ENCODE measurements around the gene FHAD1. TPM values are rescaled to one million over a fixed set of nuclear protein-coding genes. Genes with fewer than 3 reads are reported as not detected.
"Not testable (repeated sequence)": the region's sequence is repeated elsewhere in the genome, so short reads cannot be mapped to it uniquely, and the experiment has no call there.

Gene FHAD1
- total RNA-seq, 1 experiment from 2014 or later = 6.0 TPM

DNA sequence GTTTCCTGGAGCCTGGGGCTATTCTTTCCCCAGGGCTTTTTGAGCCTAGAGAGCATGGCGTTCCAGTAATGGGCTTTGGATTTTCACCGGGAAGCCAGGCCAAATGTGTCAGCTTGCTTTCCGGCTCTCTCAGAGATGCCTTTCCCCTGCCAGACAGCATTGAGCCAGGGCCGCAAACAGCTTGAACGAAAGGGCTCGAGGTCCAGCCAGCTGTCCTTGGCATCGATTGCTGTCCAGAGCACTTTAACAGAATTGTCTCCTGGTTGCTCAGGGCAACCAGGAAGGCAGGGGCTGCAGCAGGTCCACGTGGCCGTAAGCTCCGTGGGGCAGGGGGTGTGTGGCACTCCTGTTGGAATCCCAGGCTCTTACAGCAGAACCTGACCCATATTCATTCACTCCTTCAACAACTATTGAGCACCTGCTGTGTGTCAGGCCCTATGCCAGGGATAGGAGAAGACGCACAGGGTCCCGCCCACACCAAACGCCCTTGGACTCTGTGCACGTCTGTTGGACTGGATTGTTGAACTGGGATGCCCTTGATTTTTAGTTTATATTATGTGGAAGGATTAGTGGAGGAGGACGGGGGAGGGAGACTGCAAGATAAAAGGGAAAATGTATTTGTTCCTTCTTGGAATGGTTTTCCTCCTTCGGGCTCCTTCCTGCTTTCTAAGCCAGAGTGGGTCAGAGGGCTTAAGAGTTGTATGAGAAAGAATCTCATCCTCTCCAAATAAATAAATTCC is 123.9 kb downstream of the FHAD1 start:
- DNase-seq (ENCODE audit: low spot score) = no peak

DNA sequence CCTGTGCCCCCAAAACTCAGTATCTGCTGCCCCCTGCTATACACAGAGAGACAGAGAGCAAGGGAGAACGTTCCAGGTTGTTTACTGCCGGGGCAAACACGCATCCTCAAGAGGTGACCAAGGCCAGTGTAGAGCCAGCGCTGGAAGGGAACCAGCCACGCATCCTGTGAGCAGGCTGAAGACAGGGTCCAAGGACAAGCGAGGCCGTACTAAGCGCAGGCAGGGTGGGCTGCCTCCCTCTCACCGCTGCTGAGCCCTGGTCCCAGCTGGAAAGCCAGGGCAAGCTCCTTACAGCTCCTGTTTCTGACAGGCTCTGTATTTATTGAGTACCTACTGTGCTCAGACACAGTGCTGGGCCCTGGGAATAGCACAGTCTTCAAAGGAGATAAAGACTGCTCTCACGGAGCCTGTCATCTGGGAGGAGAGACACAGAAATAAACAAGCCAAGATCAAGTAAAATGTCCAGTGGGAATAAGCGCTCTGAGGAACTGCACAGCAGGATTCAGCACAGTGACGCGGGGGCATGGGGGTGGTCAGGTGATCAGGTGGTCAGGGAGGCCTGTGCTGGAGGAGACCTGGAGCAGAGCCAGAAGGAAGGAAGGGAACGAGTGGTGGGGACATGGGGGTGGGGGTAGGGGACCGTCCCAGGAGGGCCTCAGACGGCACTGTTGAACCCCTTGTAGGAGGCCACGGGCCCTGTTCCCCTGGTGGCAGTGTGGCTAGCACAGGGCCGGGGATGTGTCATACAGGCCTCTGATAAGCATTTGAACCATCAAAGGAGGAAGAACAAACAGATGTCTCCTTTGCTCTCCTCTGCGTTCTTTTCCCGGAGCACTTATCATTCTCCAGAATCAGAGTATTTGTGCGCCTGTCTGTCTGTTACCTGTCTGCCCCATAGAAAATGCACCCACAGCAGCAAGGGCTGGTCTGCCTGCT is 124.9 kb downstream of the FHAD1 start:
- no peak for DNase-seq (ENCODE audit: low spot score)

DNA sequence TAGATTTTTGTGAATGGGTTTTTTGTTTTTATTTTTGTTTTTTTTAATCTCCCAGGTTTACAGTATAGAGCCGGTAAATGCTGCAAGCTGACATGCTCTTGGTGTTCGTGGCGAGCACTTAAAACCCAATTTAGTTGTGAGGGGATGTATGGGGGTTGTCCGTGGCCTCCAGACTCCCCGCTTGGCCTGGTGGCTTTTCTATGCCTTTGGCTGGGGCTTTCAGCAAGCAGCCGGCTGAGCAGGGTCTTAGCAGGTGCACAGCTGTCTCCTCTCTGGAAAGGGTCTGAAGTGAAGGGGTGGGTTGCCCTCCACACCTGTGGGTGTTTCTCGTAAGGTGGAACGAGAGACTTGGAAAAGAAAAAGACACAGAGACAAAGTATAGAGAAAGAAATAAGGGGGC is 131.7 kb downstream of the FHAD1 start:
- DNase-seq (ENCODE audit: low spot score) = no peak

DNA sequence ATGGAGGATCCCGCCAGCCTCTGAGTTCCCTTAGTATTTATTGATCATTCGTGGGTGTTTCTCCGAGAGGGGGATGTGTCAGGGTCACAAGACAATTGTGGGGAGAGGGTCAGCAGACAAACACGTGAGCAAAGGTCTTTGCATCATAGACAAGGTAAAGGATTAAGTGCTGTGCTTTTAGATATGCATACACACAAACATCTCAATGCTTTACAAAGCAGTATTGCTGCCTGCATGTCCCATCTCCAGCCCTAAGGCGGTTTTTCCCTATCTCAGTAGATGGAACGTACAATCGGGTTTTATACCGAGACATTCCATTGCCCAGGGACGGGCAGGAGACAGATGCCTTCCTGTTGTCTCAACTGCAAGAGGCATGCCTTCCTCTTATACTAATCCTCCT is 132.1 kb downstream of the FHAD1 start:
- DNase-seq (ENCODE audit: low spot score) = not testable (repeated sequence)

DNA sequence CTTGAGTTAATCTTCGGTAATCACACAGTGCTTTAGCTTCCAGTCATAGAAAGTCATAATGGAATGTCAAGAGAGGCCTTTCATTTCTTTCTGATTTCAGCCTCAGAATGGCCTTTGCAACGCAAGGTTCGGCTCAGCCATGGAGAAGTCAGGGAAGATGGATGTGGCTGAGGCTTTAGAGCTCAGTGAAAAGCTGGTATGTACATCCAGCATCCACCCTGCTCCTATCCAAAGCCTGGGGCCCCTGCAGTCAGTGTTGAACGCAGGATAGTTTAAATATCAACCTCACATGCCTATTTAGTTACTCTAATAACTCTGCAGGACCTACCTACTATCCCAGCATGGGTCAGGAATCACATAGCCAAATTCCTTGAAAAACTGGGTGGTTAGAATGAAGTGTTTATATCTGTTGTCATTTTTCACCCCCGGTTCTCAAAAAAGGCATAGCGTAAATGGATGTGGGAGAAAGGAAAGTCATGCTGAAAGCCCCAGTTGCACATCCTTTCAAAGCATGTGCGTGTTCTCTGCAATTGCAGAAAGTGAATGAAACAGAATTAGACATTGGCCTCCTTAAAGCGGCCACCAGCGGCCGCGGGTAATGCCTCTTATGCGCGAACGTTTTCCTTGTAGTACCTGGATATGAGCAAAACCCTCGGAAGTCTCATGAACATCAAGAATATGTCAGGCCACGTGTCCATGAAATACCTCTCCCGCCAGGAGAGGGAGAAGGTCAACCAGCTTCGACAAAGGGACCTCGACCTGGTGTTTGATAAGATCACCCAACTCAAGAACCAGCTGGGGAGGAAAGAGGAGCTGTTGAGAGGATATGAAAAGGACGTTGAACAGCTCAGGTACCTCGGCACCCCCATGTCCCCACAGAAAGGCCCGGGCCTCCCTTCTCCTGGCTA is 133.8 kb downstream of the FHAD1 start:
- DNase-seq (ENCODE audit: low spot score) = no peak

DNA sequence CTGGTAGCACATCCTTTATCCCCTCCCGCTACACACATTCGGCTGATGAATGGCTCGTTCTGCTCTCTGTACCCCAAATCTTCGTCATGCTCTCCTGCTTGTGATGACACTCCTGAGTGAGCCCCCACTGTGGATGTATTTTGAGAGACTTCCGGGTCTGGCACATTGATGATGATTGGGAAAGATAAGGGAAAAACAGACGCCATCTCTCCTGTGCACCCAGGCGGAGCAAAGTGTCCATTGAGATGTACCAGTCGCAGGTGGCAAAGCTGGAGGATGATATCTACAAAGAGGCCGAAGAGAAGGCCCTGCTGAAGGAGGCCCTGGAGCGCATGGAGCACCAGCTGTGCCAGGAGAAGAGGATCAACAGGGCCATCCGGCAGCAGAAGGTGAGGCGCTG is 134.8 kb downstream of the FHAD1 start:
- no peak for DNase-seq (ENCODE audit: low spot score)

DNA sequence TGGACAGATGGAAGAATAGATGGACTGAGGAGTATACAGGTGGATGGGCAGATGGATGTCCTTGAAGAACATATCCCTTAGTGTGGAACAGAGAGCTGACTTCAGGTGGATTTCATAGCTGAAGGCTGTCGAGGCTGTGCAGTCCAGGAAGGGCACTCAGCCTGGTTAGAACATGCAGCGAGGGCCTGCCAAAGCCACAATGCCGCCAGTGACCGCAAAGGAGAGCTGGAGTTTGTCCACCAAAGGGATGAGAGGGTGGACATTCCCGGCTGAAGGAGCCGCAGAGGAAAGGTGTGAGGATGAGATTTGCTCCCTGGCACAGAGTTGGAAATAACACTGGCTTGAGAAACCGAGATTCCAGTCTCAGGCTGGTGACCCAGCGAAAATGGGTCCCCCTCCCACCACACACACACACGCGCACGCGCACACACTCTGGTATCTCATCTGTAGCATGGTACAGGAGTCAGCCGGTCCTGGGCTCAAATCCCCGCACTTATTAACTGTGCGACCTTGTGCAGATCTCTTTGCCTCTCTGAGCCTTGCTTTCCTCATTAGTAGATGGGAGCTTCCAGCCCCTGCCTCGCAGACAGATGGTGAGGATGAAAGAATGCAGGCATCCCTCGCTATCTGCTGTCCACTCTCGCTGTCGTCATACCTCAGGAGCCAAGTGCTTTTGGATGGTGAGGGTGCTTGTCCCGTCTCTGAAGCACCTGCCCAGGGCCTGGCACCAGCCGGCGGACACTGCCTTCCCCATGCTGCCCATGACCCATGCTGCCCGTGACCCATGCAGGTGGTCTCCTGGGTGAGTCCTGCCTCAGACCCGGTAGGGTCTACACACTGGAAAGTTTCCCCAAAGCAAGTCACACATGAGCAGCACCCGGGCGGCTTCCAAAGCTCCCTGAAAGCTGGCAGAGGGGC is 135.8 kb downstream of the FHAD1 start:
- no peak for DNase-seq (ENCODE audit: low spot score)

DNA sequence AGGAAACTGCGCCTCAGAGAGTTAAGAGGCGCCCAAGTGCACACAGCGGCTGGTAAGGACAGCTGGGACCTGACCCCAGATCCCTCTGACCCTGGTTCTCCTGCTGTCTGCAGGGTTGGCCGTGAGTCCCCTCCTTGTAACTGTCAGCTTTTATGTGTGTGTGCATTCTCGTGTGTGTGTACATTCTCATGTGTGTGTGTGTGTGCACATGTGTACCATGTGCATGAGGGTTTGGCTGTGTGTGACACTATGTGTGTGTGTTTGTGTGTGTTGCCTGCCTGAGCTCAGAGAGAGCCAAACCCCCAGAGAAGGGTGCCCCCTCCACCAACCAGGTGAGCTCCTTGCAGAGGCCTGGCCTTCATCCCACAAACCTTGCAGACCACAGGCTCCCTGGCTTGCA is 136.8 kb downstream of the FHAD1 start:
- no peak for DNase-seq (ENCODE audit: low spot score)

DNA sequence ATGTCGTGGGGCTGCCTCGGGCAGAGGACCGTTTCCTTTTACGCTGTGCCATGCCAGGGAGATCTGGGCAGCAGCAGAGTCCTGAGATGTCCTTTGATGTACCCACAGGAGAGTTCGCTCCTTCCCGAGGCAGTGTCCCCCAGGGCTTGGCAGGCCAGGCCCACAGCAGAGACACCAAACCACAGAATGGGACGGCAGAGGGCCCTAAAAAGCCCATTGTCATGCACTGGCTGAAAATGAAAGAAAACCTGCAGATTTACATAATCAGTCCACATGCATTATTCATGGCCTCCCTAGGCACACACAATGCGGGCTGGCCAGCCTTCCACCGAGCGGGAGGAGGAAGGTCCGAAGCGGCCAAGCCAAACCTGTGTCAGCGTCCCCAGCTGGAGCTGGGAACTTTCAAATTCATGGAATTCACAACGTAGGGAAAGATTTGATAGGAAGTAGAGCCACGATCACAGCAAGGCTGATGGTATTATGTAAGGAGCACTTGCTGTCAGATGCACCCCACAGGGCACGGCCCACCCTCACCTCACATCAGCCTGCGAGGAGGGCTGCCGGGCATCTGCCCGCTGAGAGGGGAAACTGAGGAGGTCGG is 137.4 kb downstream of the FHAD1 start:
- DNase-seq (ENCODE audit: low spot score) = no peak

DNA sequence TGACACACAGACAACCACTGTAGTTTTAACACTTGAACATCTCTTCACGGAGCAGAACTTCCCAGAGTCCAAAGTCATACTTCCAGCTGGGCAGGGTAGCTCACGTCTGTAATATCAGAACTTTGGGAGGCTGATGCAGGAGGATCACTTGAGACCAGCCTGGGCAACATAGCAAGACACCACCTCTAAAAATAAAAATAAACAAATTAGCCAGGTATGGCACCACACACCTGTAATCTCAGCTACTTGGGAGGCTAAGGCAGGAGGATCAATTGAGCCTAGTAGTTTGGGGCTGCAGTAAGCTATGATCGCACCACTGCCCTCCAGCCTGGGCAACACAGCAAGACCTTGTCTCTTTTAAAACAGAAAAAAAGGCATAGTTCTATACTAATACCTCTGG is 138.4 kb downstream of the FHAD1 start:
- no peak for DNase-seq (ENCODE audit: low spot score)

DNA sequence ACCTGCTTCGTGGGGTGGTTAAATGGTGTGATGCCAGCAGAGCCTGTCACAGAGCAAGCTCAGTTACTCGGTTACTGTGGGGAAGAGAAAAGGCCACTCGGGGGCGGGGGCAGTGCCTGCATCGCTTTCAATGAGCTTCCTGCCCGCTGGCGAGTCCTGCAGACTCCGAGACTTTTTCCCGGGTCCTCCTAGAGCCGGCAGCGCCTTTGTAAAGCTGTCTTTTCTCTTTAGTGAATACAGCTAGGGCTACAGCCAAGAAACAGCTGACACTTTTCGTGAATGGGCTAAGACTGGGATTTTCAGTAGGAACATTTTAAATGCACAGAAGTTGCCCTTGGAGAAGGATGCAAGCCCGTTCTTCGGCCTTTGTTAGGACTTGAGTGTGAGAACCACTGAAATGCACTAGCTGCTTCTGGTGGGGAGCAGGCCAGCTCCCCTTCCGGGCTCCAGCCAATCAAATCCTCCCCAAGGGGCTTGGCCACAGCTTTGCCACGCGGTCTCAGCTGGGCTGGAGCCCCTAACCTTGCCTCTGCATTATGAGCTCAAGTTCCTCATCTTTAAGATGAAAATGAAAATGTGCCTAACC is 139.2 kb downstream of the FHAD1 start:
- DNase-seq (ENCODE audit: low spot score) = no peak

DNA sequence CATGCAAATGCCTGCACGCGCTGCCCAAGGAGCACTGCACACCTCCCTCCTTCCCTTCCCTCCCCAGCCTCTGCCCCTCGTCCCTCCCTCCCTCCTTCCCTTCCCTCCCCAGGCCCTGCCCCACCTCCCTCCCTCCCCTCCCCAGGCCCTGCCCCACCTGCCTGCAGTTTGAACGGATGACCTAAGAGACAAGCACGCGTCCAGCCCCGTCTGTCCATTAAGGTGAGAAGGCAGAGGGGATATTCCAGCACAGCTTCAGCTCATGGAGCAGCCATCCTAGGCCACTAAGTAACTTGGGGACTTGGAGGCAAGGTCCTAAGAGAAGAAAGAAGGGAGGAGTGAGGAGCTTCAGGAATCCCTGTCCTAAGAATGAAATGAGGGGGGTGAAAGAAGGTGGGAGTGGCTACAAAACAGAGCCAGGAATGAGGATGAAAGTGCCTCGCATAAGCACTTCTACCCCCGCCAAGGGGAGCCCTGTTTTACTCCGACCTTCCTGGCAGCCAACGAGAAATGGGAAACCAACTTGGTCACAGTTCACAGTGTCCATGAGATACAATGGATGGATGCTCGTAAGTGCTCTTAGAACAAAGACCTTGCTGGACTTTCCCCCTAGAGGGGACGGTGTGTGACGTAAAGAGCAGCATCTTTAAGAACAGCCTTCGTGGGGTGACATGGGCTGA is 141.3 kb downstream of the FHAD1 start:
- no peak for DNase-seq (ENCODE audit: low spot score)

DNA sequence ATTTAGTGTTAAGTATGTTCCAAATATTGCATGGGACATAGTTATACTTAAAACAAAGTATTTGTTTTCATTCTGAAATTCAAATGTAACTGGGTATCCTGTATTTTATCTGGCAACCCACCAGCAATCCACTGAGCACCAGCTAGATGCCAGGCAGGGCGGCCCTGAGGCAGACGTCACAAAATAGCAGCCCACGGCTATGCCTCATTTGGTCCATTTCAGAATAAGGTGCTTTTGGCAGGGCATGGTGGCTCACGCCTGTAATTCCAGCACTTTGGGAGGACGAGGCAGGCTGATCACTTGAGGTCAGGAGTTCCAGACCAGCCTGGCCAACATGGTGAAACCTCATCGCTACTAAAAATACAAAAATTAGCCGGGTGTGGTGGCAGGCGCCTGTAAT is 142.8 kb downstream of the FHAD1 start:
- DNase-seq (ENCODE audit: low spot score) = not testable (repeated sequence)

DNA sequence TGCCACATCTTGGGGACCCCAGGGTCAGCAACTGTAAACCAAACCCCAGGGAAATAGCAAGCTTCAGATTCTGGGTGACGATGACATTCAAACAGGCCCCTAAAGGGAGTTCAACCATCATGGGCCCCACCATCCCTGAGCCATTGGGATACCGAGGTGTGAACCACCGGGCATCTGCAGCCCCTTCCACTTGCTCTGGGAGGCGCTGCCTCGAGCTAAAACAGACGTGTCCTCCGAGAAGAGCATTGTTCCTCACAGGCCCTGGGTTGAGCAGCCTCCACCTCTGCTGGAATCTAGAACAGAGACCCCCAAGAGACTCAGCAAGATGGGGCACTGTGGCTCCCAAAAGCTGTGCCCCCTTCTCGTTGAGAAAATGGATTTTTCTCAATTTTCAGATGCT is 143.6 kb downstream of the FHAD1 start:
- DNase-seq (ENCODE audit: low spot score) = no peak

DNA sequence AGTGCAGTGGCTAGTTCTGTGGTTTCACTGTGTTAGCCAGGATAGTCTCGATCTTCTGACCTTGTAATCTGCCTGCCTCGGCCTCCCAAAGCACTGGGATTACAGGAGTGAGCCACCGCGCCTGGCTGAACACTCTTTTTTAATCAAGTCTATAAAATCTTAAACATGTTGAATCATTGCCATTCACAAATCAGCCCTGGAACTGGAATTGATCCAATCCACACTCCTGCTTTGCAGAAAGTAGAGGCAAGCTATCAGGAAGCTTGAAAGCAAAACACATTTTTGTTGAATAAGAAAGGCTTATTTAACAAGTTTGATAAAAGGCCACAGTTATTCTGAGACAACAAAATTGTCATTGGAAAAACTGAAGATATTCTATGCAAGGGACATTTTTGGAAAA is 144.3 kb downstream of the FHAD1 start:
- DNase-seq (ENCODE audit: low spot score) = no peak

DNA sequence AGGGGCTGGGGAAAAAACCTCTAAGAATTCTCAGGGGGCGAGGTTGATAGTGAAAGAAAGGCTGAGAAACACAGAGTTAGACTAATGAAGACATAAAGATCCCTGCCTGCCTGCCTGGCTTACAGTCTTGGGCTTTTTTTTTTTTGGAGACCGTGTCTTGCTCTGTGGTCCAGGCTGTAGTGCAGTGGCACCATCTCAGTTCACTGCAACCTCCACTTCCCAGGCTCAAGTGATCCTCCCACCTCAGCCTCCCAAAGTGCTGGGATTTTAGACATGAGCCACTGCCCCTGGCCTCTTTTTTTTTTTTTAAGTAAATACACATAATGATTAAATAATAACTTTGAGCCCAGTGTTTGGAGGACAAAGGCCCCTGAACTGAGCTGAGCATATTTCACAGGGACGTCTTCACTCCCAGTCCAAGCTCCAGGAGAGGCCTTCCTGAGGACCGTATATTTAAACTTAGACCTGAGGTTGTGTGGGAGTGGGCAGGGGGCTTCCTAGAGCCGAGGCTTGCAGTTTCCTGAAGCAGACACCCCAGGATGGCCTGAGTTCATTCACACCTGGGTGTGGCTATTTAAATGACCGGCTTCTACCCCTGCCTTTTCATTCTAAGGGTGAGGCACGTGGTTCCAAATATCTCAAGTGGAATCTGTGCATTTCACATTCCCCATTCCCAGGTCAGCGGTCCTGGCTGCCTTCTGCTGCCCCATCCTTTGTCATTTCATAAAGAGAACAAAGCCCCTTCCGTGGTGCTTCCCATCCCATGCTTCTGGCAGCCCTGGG is 146.6 kb downstream of the FHAD1 start:
- no peak for DNase-seq (ENCODE audit: low spot score)

DNA sequence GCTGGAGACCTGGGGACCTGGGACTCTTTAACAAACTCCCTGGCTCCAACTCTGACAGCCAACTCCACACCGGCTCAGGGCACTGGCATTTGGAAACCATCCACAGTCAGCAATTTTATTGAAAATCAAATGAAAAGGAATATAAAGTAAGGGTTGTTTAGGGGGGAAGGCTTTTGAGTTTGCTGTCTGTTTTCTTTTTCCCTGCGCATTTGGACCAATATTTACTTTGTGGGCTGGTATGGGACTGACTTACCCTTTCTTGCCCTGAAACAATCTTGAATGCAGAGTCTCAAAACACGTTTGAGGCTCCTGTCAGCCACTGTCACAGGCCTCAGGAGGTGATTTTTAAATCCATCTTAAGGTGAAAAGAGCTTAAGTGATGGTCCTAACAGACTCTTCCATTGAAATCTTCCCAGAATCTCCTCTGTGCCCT is 147.3 kb downstream of the FHAD1 start:
- DNase-seq (ENCODE audit: low spot score) = no peak

DNA sequence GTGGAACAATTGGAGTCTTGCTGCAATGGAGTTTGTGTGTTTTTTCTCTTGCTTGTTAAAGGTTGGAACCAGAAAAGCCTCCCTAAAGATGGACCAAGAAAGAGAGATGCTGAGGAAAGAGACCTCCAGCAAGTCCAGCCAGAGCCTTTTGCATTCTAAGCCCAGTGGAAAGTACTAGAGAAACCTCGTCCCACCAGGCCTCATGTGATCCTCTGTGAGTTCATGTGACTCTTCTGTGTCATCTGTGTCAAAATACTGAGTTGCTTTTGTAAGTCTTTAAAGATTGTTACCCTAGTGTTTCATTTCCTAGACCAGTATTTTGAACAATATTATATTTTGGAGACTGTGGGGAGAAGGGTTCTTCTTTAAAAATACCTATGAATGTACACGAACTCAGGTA is 150.2 kb downstream of the FHAD1 start:
- no peak for DNase-seq (ENCODE audit: low spot score)

DNA sequence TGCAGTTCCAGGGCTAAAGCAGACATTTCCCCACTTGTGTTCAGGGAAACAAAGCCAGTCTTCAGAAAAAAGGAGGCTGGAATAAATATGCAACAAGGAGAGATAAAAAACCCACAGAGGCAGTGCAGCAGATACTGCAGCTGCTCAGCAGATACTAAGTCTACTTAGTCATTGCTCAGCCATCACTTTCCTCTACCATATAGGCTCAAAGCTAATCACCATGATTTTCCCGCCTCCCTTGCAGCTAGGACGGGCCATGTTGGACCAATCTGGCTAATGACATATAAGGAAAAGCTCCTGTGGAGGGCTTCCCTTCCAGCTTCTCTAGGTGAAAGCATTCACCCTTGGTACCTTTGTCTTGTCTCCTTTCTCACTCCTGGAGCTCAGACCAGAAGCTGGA is 152.7 kb downstream of the FHAD1 start:
- no peak for DNase-seq (ENCODE audit: low spot score)
